Osteoblast (primary cell): Measurements from ENCODE around the gene GLDN. TPM values are rescaled to one million over a fixed set of nuclear protein-coding genes. Genes with fewer than 3 reads are reported as not detected.
A peak's percentile ranks its signal among the peaks of the same experiment; 100 is the strongest.

Experiments used
- DNase-seq: peaks from one replicate; pipeline ENCODE4 v3.0.0; 2011; ENCODE audit warnings: low spot score, mixed read lengths; ENCODE audit not compliant: insufficient read length; ENCODE audit errors: missing footprints
- H2AFZ ChIP-seq: 2 replicates; pipeline ENCODE4 v1.6.0; 2011; ENCODE audit warnings: mild to moderate bottlenecking, low read length
- H3K27ac ChIP-seq: 2 replicates; pipeline ENCODE4 v1.5.1; 2011; ENCODE audit warnings: mild to moderate bottlenecking, low read depth, low read length, moderate library complexity
- H3K27me3 ChIP-seq: 2 replicates; pipeline ENCODE4 v1.6.0; 2012; ENCODE audit warnings: mild to moderate bottlenecking, control low read depth, inconsistent platforms, low read length, moderate library complexity; ENCODE audit not compliant: insufficient read depth
- H3K36me3 ChIP-seq: 2 replicates; pipeline ENCODE4 v1.5.1; 2011; ENCODE audit warnings: mild to moderate bottlenecking, low read length, control low read depth, moderate library complexity; ENCODE audit not compliant: insufficient read depth
- H3K4me1 ChIP-seq: 2 replicates; pipeline ENCODE4 v1.5.1; 2011; ENCODE audit warnings: mild to moderate bottlenecking, low read length, control low read depth, moderate library complexity; ENCODE audit not compliant: insufficient read depth
- H3K4me2 ChIP-seq: 2 replicates; pipeline ENCODE4 v1.6.0; 2011; ENCODE audit warnings: mild to moderate bottlenecking, low read length; ENCODE audit not compliant: insufficient read depth
- H3K4me3 ChIP-seq: fragments of 200-600 bp; sonication (generic); 3 replicates; pipeline ENCODE4 v1.5.1; 2012; ENCODE audit warnings: mild to moderate bottlenecking, low read length, inconsistent platforms; ENCODE audit not compliant: insufficient read depth
- H3K79me2 ChIP-seq: 2 replicates; pipeline ENCODE4 v1.6.0; 2012; ENCODE audit warnings: mild to moderate bottlenecking, low read length, control low read depth, inconsistent platforms; ENCODE audit not compliant: insufficient read depth
- H3K9me3 ChIP-seq: 2 replicates; pipeline ENCODE4 v1.5.1; 2011; ENCODE audit warnings: low read depth, low read length, control low read depth
- H4K20me1 ChIP-seq: 2 replicates; pipeline ENCODE4 v1.6.0; 2012; ENCODE audit warnings: mild to moderate bottlenecking, low read length, control low read depth; ENCODE audit not compliant: insufficient read depth
- CTCF ChIP-seq: IDR thresholded peaks from 2 replicates; pipeline ENCODE4 v1.5.1; 2011; ENCODE audit warnings: mild to moderate bottlenecking, low read depth, low read length, moderate library complexity; ENCODE audit errors: extremely low read depth
- total RNA-seq: library from RNA; depleted of rRNA; stranded (reverse); fragments of >200 nt; gene quantifications from 2 replicates; pipeline ENCODE4 v1.2.3, GENCODE V29; 2012

GLDN gene
- total RNA-seq, 1 donor, result 1.1 TPM

GRCh38 chr15:51375966-51376640 is 34.6 kb downstream of the GLDN start:
- Histone ChIP-seq H3K4me3 (no peak overlapping the region), H3K4me2 (no peak overlapping the region), H4K20me1 (no peaks in the 10 kb centered on the region), H2AFZ (no peak overlapping the region), H3K36me3 (no peaks in the 10 kb centered on the region), H3K4me1 (peaks cover 11% of the 10 kb centered on the region), H3K27me3 (no peaks in the 10 kb centered on the region), H3K9me3 (no peaks in the 10 kb centered on the region), H3K27ac (peak overlapping the region; percentile 66), H3K79me2 (no peaks in the 10 kb centered on the region)
- no peak for TF ChIP-seq CTCF
- DNase-seq, result no peak

- Histone ChIP-seq H3K36me3 (no peaks in the 10 kb centered on the region), H3K79me2 (no peaks in the 10 kb centered on the region), H3K27ac (no peak overlapping the region), H4K20me1 (no peaks in the 10 kb centered on the region), H3K4me3 (no peak overlapping the region), H2AFZ (no peak overlapping the region), H3K9me3 (no peaks in the 10 kb centered on the region), H3K4me2 (no peak overlapping the region), H3K4me1 (peaks cover 11% of the 10 kb centered on the region), H3K27me3 (no peaks in the 10 kb centered on the region)
- DNase-seq, result peak; percentile 59
- TF ChIP-seq CTCF, result no peak
Measured at GRCh38 chr15:51377038-51377786, 35.8 kb downstream of the GLDN start.

GRCh38 chr15:51378406-51378805 is 37.0 kb downstream of the GLDN start:
- H3K4me2 ChIP-seq, result no peak overlapping the region
- no peak overlapping the region for H3K27ac ChIP-seq
- no peak for DNase-seq
- H3K79me2 ChIP-seq, result no peaks in the 10 kb centered on the region
- peaks cover 11% of the 10 kb centered on the region for H3K4me1 ChIP-seq
- no peak overlapping the region for H3K4me3 ChIP-seq
- no peaks in the 10 kb centered on the region for H3K9me3 ChIP-seq
- H3K36me3 ChIP-seq, result no peaks in the 10 kb centered on the region
- no peak for TF ChIP-seq CTCF
- H3K27me3 ChIP-seq, result no peaks in the 10 kb centered on the region
- H2AFZ ChIP-seq, result no peak overlapping the region
- H4K20me1 ChIP-seq, result no peaks in the 10 kb centered on the region

GRCh38 chr15:51379390-51379789 is 37.9 kb downstream of the GLDN start:
- no peak overlapping the region for H3K4me3 ChIP-seq
- no peaks in the 10 kb centered on the region for H3K79me2 ChIP-seq
- no peak overlapping the region for H3K4me2 ChIP-seq
- no peaks in the 10 kb centered on the region for H4K20me1 ChIP-seq
- no peak for TF ChIP-seq CTCF
- no peak overlapping the region for H3K27ac ChIP-seq
- DNase-seq, result no peak
- H3K27me3 ChIP-seq, result no peaks in the 10 kb centered on the region
- H3K36me3 ChIP-seq, result no peaks in the 10 kb centered on the region
- H3K4me1 ChIP-seq, result peaks cover 11% of the 10 kb centered on the region
- H3K9me3 ChIP-seq, result no peaks in the 10 kb centered on the region
- no peak overlapping the region for H2AFZ ChIP-seq
